Stomach (tissue), 9 donors: ENCODE measurements around the gene TRIM66. TPM values are rescaled to one million over a fixed set of nuclear protein-coding genes. Genes with fewer than 3 reads are reported as not detected.

ENCODE experiments used
- DNase-seq, 2 donors: peaks; one replicate each; pipeline versions ENCODE4 v3.0.0 to v3.0.0-alpha.2; 2013 to 2019
- H3K27ac ChIP-seq, 5 donors: fragments of 200-600 bp in 4 of 5; sonication (generic) in 4 of 5; one replicate each; pipeline ENCODE4 v1.5.1; 2013 to 2019; ENCODE audit warnings: mild to moderate bottlenecking in 1 of 5, moderate library complexity in 1 of 5
- H3K27me3 ChIP-seq, 3 donors: fragments of 200-600 bp; sonication (generic); one replicate each; pipeline ENCODE4 v1.5.1; 2017 to 2019; ENCODE audit warnings: mixed run types in 1 of 3
- H3K36me3 ChIP-seq, 4 donors: fragments of 200-600 bp; sonication (generic); 1 replicate in 3 of 4; 2 replicates in 1 of 4; pipeline ENCODE4 v1.5.1; 2016 to 2019
- H3K4me1 ChIP-seq, 4 donors: fragments of 200-600 bp; sonication (generic); one replicate each; pipeline ENCODE4 v1.5.1; 2016 to 2019
- H3K4me3 ChIP-seq, 4 donors: fragments of 200-600 bp; sonication (generic) in 3 of 4; one replicate each; pipeline ENCODE4 v1.5.1; 2016 to 2019; ENCODE audit warnings: mild to moderate bottlenecking in 1 of 4
- H3K9me3 ChIP-seq, 4 donors: fragments of 200-600 bp; sonication (generic); one replicate each; pipeline ENCODE4 v1.5.1; 2016 to 2019
- CTCF ChIP-seq, 7 experiments: fragments of 450-650 bp in 4 of 7; fragments of 200-600 bp in 3 of 7; sonication (generic) in 3 of 7; IDR thresholded peaks; one replicate each; pipeline ENCODE4 v1.5.1; 2016 to 2019; ENCODE audit warnings: antibody characterized with exemption in 7 of 7, control low read depth in 2 of 7, mild to moderate bottlenecking in 1 of 7
- EP300 ChIP-seq: sonication (generic); formaldehyde crosslinking; IDR thresholded peaks from one replicate; pipeline ENCODE4 v1.6.1; 2017; ENCODE audit warnings: antibody characterized with exemption
- POLR2A ChIP-seq, 4 donors: fragments of 450-650 bp; IDR thresholded peaks; one replicate each; pipeline ENCODE4 v1.6.1; 2016; ENCODE audit warnings: antibody characterized with exemption in 4 of 4, control low read depth in 2 of 4, mild to moderate bottlenecking in 1 of 4, moderate library complexity in 1 of 4
- POLR2AphosphoS5 ChIP-seq, 3 donors: sonication (generic); formaldehyde crosslinking; IDR thresholded peaks; one replicate each; pipeline ENCODE4 v1.6.1; 2016; ENCODE audit warnings: antibody characterized with exemption in 3 of 3
- WGBS, 5 donors: extraction: QIAGEN DNeasy Blood & Tissue Kit in 3 of 5; methylation state at CpG; one replicate each; pipeline versions ENCODE4 v1.1.5 to v1.1.7; 2013 to 2018; 5-methylcytosine and 5-hydroxymethylcytosine counted together
- intact Hi-C: fragments of 100-400 bp; cut with DNase I; formaldehyde crosslinking; loops from one replicate; pipeline ENCODE4 v1.15.1; 2023; ENCODE audit warnings: low total_unique reads
- polyA plus RNA-seq, 3 donors: library from polyadenylated mRNA; stranded (reverse); fragments of 200-250 nt; gene quantifications; one replicate each; pipeline ENCODE4 v1.2.3, GENCODE V29; 2013
- total RNA-seq, 5 donors: library from RNA; depleted of rRNA; stranded (reverse); fragments of >200 nt; gene quantifications; one replicate each; pipeline versions ENCODE4 v1.1.0 to v1.2.3, GENCODE V29; 2014 to 2016
- donor health status: healthy with polysubstance abuse.
- donor health status: Bipolar disorder and iron deficiency.
- donor health status: healthy.

Gene TRIM66
- total and polyA plus RNA-seq, 8 donors = 0.76 to 8.7 (median 3.4) TPM

GRCh38 chr11:8604078-8604723, 78.3 kb downstream of the TRIM66 start:
- WGBS, 5 donors = 16 to 23% (median 20%) methylated on average over 9 of the region's 9 CpGs
- DNase-seq = peak; percentile 58 to 72
- TF ChIP-seq POLR2A (IDR thresholded peaks at IDR 0.05) = no peak
- peak in 4 of 7 experiments; percentile 45 to 59 (median 54) for TF ChIP-seq CTCF (IDR thresholded peaks at IDR 0.05)
- TF ChIP-seq POLR2AphosphoS5 (IDR thresholded peaks at IDR 0.05) = peak; percentile 46 to 86 (median 66)
- TF ChIP-seq EP300 = no peak

GRCh38 chr11:8603696-8604077, 78.8 kb downstream of the TRIM66 start:
- H3K27ac ChIP-seq = peak overlapping the region in 3 of 5 donors; percentile 12 to 82 (median 42)
- H3K4me3 ChIP-seq = no peak overlapping the region
- H3K27me3 ChIP-seq = no peaks in the 10 kb centered on the region
- no peaks in the 10 kb centered on the region for H3K36me3 ChIP-seq
- TF ChIP-seq POLR2A (IDR thresholded peaks at IDR 0.05) = no peak
- TF ChIP-seq EP300 = no peak
- no peak for TF ChIP-seq POLR2AphosphoS5 (IDR thresholded peaks at IDR 0.05)
- TF ChIP-seq CTCF (IDR thresholded peaks at IDR 0.05) = no peak
- WGBS, 5 donors = 73 to 82% (median 79%) methylated on average over 2 of the region's 2 CpGs
- H3K9me3 ChIP-seq = no peaks in the 10 kb centered on the region
- peaks cover 0 to 16% (median 6%) of the 10 kb centered on the region in 4 donors for H3K4me1 ChIP-seq
- no peak for DNase-seq
- intact Hi-C loops = no loop called here

More at GRCh38 chr11:8604078-8604723, 78.3 kb downstream of the TRIM66 start:
- Histone ChIP-seq H3K9me3 (no peaks in the 10 kb centered on the region), H3K27me3 (no peaks in the 10 kb centered on the region), H3K27ac (peak overlapping the region in 4 of 5 donors; percentile 42 to 82 (median 58)), H3K36me3 (no peaks in the 10 kb centered on the region), H3K4me1 (peaks cover 0 to 16% (median 6%) of the 10 kb centered on the region in 4 donors), H3K4me3 (no peak overlapping the region)
- intact Hi-C loops = no loop called here

- no peaks in the 10 kb centered on the region for H3K36me3 ChIP-seq
- H3K4me1 ChIP-seq = peaks cover 0 to 22% (median 6%) of the 10 kb centered on the region in 4 donors
- no peak overlapping the region for H3K27ac ChIP-seq
- no peak for TF ChIP-seq EP300
- TF ChIP-seq CTCF (IDR thresholded peaks at IDR 0.05) = no peak
- TF ChIP-seq POLR2A (IDR thresholded peaks at IDR 0.05) = no peak
- no peak for TF ChIP-seq POLR2AphosphoS5 (IDR thresholded peaks at IDR 0.05)
- WGBS, 5 donors = 74 to 81% (median 79%) methylated on average over 9 of the region's 9 CpGs
- no peaks in the 10 kb centered on the region for H3K27me3 ChIP-seq
- H3K9me3 ChIP-seq = no peaks in the 10 kb centered on the region
- no peak for DNase-seq
- no peak overlapping the region for H3K4me3 ChIP-seq
- intact Hi-C loops = no loop called here
Observed at GRCh38 chr11:8601376-8602133, 80.9 kb downstream of the TRIM66 start.

- Histone ChIP-seq H3K27ac (no peak overlapping the region), H3K4me1 (peaks cover 0 to 21% (median 13%) of the 10 kb centered on the region in 4 donors), H3K4me3 (no peak overlapping the region), H3K36me3 (no peaks in the 10 kb centered on the region), H3K27me3 (peaks cover 0 to 7% (median 7%) of the 10 kb centered on the region in 3 donors), H3K9me3 (no peaks in the 10 kb centered on the region)
- no peak for TF ChIP-seq EP300
- no peak for TF ChIP-seq POLR2AphosphoS5 (IDR thresholded peaks at IDR 0.05)
- TF ChIP-seq CTCF (IDR thresholded peaks at IDR 0.05) = no peak
- no peak for TF ChIP-seq POLR2A (IDR thresholded peaks at IDR 0.05)
- DNase-seq = no peak
- WGBS, 5 donors = 92 to 97% (median 93%) methylated on average over 1 of the region's 1 CpG
- intact Hi-C loops = no loop called here
Observed at GRCh38 chr11:8598506-8598905, 84.0 kb downstream of the TRIM66 start.
